GM18861 (cell line): ENCODE results near the gene NDUFS8.

Source experiments
- ATAC-seq: cut with Tn5 transposase; IDR thresholded peaks from one replicate; pipeline ENCODE4 v1.9.1; 2021; ENCODE audit not compliant: unreplicated experiment

Gene NDUFS8

DNA sequence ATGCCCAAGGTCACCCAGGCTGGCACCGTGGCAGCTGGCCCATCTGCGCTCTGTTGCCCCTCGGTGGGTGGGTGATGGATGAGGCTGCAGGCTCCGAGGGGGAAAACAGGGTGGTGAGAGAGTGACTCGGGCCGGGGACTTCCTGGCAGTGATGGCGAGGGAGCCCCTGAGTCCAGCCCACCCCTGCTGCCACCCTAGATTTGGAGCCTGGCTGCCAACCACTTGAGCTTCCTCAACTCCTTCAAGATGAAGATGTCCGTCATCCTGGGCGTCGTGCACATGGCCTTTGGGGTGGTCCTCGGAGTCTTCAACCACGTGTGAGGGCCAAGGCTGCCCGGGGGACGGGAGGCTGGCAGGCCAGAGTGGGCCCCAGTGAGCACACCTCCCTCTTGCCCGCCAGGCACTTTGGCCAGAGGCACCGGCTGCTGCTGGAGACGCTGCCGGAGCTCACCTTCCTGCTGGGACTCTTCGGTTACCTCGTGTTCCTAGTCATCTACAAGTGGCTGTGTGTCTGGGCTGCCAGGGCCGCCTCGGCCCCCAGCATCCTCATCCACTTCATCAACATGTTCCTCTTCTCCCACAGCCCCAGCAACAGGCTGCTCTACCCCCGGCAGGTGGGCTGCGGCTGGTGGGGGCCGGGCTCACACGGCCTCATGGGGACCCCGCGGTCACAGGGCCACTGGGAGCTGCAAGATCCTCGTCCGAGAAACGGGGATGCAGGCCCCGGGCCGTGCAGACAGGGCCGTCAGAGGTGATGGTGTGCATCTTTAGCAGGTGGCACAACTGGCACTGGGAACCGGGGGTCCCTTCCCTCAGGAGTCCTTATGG is 18.4 kb downstream of the NDUFS8 start:
- ATAC-seq, result no peak

- ATAC-seq, result no peak
Measured at GRCh38 chr11:68049509-68050370, 19.3 kb downstream of the NDUFS8 start.

DNA sequence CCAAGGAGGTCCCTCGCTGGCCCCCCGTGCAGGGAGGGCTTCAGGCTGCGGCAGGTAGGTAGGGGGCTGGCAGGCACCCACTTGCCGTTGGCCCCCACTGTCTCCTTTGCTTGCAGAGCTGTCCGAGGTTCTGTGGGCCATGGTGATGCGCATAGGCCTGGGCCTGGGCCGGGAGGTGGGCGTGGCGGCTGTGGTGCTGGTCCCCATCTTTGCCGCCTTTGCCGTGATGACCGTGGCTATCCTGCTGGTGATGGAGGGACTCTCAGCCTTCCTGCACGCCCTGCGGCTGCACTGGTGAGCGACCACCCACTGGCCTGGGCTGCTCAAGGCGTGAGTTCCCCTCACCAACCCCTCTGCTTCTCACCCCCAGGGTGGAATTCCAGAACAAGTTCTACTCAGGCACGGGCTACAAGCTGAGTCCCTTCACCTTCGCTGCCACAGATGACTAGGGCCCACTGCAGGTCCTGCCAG is 19.9 kb downstream of the NDUFS8 start:
- no peak for ATAC-seq

- ATAC-seq, result no peak
Measured at GRCh38 chr11:68051191-68052136, 21.0 kb downstream of the NDUFS8 start.

DNA sequence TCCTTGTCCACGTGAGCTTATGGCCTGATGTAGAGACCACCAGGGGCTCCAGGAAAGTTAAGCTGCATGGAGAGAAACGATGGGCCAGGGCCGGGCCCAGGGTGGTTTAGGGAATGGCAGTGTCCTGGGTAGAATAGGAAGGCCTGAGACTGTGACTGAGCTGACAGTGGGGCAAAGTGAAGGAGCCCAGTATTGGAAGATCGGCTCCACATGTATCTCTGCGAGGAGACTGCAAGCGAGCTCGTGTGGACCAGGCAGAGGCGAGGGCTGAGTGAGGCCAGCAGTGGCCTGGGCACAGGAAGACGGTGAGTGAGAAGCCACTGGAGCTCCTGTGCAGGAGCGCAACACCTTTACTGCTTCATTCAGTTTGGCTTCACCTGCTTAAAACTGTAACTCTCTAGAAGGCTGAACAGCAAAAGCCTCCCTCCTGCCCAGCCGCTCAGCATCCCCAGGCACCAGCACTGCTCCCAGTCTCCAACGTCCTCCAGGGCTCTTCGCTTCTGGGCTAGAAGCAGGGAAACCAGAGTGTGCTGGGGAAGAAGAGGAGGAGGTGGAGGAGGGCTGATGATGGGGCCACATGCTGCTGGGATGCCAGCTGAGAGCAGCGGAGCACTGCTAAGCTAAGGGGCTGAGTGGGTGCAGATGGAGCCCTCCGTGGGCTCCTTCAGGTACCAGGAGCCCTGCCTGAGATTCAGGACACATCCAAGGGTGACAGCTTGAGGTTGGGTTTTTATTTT is 21.8 kb downstream of the NDUFS8 start:
- no peak for ATAC-seq

DNA sequence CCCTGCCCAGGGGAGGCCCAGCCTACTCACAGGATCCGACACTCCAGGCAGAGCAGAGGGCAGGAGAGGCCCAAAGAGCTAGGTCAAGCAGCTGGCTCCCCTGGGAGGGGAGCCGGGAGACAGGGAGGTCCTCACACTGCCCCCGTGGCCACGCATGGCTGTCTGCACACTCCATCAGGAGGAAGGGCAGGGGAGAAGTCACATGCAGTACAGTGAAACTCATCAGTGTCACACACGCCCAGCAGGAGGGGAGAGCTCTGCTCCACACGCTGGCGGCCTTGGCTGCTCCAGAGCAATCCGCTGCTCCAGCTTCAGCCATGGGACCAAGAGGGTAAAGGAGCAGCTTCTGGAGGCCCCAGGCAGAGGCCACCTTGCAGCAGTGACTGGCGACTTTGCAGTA is 22.6 kb downstream of the NDUFS8 start:
- ATAC-seq, result no peak

- no peak for ATAC-seq
Measured at GRCh38 chr11:68053981-68054812, 23.7 kb downstream of the NDUFS8 start.

GRCh38 chr11:68056317-68057285 is 26.1 kb downstream of the NDUFS8 start:
- no peak for ATAC-seq

DNA sequence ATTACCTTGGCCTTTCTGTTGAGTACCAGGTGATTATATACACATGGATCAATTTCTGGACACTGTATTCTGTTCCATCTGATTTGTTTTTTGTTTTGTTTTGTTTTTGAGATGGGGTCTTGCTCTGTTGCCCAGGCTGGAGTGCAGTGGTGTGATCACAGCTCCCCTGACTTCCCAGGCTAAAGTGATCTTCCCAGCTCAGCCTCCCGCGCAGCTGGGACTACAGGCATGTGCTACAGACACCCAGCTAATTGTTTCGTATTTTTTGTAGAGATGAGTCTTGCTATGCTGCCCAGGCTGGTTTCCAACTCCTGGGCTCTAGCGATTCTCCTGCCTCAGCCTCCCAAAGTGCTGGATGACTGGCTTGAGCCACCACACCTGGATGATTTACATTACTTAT is 27.3 kb downstream of the NDUFS8 start:
- ATAC-seq, result no peak

GRCh38 chr11:68061508-68061907 is 31.0 kb downstream of the NDUFS8 start:
- ATAC-seq, result no peak

- ATAC-seq, result no peak
Measured at GRCh38 chr11:68064926-68065325, 34.4 kb downstream of the NDUFS8 start.

DNA sequence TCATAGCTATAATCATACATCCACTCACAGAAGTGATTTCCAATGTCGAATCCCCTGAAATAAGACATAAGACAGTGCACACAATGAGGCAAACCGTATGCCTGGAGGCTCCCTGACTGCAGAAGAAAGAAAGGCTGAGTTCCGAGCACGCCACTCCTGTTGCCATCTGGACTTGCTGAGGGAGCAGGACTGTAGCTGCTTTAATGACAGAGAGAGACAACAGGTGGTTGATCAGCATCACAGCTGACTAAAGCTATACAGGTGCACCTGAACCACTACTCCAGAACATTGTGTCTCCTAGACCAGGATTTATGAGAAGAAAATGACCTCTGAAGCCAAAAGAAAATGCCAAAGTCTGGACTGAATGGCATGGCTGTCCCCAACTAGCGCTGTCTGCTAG is 35.4 kb downstream of the NDUFS8 start:
- no peak for ATAC-seq

DNA sequence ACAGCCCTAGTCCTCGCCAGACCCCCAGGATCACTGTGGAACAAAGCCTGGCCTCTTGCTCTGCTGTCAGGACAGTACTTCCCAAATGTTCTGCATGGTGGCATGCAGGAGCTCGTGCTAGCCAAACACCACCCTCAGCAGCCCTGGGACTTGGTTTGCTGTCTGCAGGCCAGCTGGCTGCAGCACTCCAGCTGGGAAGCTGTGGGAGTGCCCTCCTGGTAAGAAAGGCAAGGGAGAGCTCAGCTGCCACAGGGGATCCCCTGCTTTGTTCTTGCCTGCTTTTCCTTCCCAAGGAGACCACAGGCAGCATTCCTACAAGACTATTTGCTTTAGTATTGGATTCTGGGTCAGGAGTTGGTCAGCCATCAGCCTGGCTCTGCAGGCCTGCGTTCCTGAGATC is 36.3 kb downstream of the NDUFS8 start:
- no peak for ATAC-seq

DNA sequence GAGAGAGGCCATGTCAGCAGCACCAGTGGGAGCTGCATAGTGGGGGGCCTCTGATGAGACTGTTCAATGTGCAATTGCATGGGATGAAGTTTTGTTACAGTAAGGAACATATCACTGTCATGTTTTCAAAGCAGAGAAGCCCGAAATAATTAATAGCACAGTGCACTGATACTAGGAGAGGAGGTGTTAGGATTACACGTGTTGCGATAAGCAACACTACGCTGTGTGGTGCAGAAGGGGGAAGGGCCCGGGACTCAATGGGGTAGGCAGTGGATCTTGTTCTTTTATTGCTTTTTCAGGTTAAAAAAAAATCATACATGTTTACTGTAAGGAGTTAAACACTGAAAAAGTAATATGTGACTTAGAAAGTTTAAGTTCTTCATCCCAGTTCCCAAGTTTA is 37.5 kb downstream of the NDUFS8 start:
- no peak for ATAC-seq

- no peak for ATAC-seq
Measured at GRCh38 chr11:68071281-68072048, 41.0 kb downstream of the NDUFS8 start.

GRCh38 chr11:68074584-68075352 is 44.3 kb downstream of the NDUFS8 start:
- no peak for ATAC-seq
